ENCODE data around the gene AKAP7.

The AKAP7 gene

GRCh38 chr6:131275273-131275672, 140.0 kb downstream of the AKAP7 start:
- no peak overlapping the region for H3K27ac ChIP-seq (ENCODE audit: low read depth, low read length)
- H3K27me3 ChIP-seq (ENCODE audit: control insufficient read depth, insufficient read depth, low read length), result no peaks in the 10 kb centered on the region
- H3K4me3 ChIP-seq (ENCODE audit: low read depth, low read length), result no peak overlapping the region
- H3K9ac ChIP-seq (ENCODE audit: low read length), result no peak overlapping the region
- no peaks in the 10 kb centered on the region for H3K36me3 ChIP-seq (ENCODE audit: control insufficient read depth, insufficient read depth, low read length)
- H3K4me1 ChIP-seq (ENCODE audit: control insufficient read depth, insufficient read depth, low read length), result no peaks in the 10 kb centered on the region
- H3K9me3 ChIP-seq (ENCODE audit: control insufficient read depth, insufficient read depth, low read depth, low read length), result peaks cover 7% of the 10 kb centered on the region

DNA sequence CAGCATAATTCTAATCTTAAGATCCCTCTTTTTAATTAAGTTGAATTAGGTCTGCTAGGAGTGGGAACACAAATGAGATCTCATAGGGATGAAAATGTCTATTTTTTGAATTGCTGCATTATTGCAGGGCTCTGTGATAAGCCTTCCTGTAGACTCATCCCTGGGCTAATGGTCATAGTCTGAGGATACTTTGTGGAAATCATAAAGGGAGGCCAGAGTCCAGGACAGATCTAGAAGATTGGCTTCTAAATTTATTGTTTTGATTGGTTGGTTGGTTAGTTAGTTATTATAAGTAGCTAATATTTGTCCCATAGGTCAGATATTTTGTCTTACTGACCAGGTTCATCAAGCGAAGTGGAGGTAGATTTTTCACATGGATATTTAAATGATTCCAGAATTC, 142.3 kb downstream of the AKAP7 start:
- Histone ChIP-seq H3K9me3 (ENCODE audit: control insufficient read depth, insufficient read depth, low read depth, low read length) (no peaks in the 10 kb centered on the region; the same call in 1 of the 2 replicates), H3K27me3 (ENCODE audit: control insufficient read depth, insufficient read depth, low read length) (no peaks in the 10 kb centered on the region), H3K36me3 (ENCODE audit: control insufficient read depth, insufficient read depth, low read length) (no peaks in the 10 kb centered on the region), H3K9ac (ENCODE audit: low read length) (no peak overlapping the region), H3K4me1 (ENCODE audit: control insufficient read depth, insufficient read depth, low read length) (peaks cover 18% of the 10 kb centered on the region), H3K27ac (ENCODE audit: low read depth, low read length) (no peak overlapping the region), H3K4me3 (ENCODE audit: low read depth, low read length) (no peak overlapping the region)

GRCh38 chr6:131281471-131282270, 146.4 kb downstream of the AKAP7 start:
- Histone ChIP-seq H3K27ac (ENCODE audit: low read depth, low read length) (peak overlapping the region; percentile 65), H3K36me3 (ENCODE audit: control insufficient read depth, insufficient read depth, low read length) (no peaks in the 10 kb centered on the region), H3K4me1 (ENCODE audit: control insufficient read depth, insufficient read depth, low read length) (peaks cover 32% of the 10 kb centered on the region), H3K9ac (ENCODE audit: low read length) (peak overlapping the region; percentile 62), H3K4me3 (ENCODE audit: low read depth, low read length) (peak overlapping the region; percentile 5; the same call in 1 of the 2 replicates), H3K27me3 (ENCODE audit: control insufficient read depth, insufficient read depth, low read length) (no peaks in the 10 kb centered on the region), H3K9me3 (ENCODE audit: control insufficient read depth, insufficient read depth, low read depth, low read length) (no peaks in the 10 kb centered on the region)

GRCh38 chr6:131282365-131282764, 147.1 kb downstream of the AKAP7 start:
- Histone ChIP-seq H3K27ac (ENCODE audit: low read depth, low read length) (no peak overlapping the region), H3K9ac (ENCODE audit: low read length) (no peak overlapping the region), H3K4me1 (ENCODE audit: control insufficient read depth, insufficient read depth, low read length) (peaks cover 32% of the 10 kb centered on the region), H3K27me3 (ENCODE audit: control insufficient read depth, insufficient read depth, low read length) (no peaks in the 10 kb centered on the region), H3K4me3 (ENCODE audit: low read depth, low read length) (no peak overlapping the region), H3K9me3 (ENCODE audit: control insufficient read depth, insufficient read depth, low read depth, low read length) (no peaks in the 10 kb centered on the region), H3K36me3 (ENCODE audit: control insufficient read depth, insufficient read depth, low read length) (no peaks in the 10 kb centered on the region)

- Histone ChIP-seq H3K4me1 (ENCODE audit: control insufficient read depth, insufficient read depth, low read length) (peaks cover 32% of the 10 kb centered on the region), H3K9ac (ENCODE audit: low read length) (no peak overlapping the region), H3K27ac (ENCODE audit: low read depth, low read length) (no peak overlapping the region), H3K36me3 (ENCODE audit: control insufficient read depth, insufficient read depth, low read length) (no peaks in the 10 kb centered on the region), H3K27me3 (ENCODE audit: control insufficient read depth, insufficient read depth, low read length) (no peaks in the 10 kb centered on the region), H3K4me3 (ENCODE audit: low read depth, low read length) (no peak overlapping the region), H3K9me3 (ENCODE audit: control insufficient read depth, insufficient read depth, low read depth, low read length) (no peaks in the 10 kb centered on the region)
Observed at GRCh38 chr6:131283466-131284175, 148.4 kb downstream of the AKAP7 start.

DNA sequence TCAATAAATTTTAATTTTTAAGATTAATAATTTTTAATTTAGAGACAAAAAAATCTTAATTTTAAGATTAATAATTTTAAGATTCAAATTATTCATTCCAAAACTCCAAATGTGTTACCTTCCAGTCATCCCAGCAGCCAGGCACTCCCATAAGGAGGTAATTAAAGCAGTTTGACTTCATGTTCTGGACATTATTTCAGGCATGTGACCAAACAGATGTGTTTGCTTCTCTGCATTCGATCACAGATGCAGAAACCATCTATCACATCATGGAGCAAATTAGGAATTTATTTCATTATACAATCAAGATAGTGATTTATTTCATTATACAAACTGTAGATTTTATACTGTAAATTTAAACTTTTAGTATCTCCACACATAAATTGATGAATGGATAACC, 150.3 kb downstream of the AKAP7 start:
- H3K4me3 ChIP-seq (ENCODE audit: low read depth, low read length), result no peak overlapping the region
- H3K9ac ChIP-seq (ENCODE audit: low read length), result no peak overlapping the region
- no peak overlapping the region for H3K27ac ChIP-seq (ENCODE audit: low read depth, low read length)
- H3K27me3 ChIP-seq (ENCODE audit: control insufficient read depth, insufficient read depth, low read length), result no peaks in the 10 kb centered on the region
- no peaks in the 10 kb centered on the region for H3K9me3 ChIP-seq (ENCODE audit: control insufficient read depth, insufficient read depth, low read depth, low read length)
- H3K36me3 ChIP-seq (ENCODE audit: control insufficient read depth, insufficient read depth, low read length), result no peaks in the 10 kb centered on the region
- H3K4me1 ChIP-seq (ENCODE audit: control insufficient read depth, insufficient read depth, low read length), result peaks cover 32% of the 10 kb centered on the region

GRCh38 chr6:131286469-131287040, 151.3 kb downstream of the AKAP7 start:
- no peak overlapping the region for H3K27ac ChIP-seq (ENCODE audit: low read depth, low read length)
- no peaks in the 10 kb centered on the region for H3K27me3 ChIP-seq (ENCODE audit: control insufficient read depth, insufficient read depth, low read length)
- H3K36me3 ChIP-seq (ENCODE audit: control insufficient read depth, insufficient read depth, low read length), result 0 out of 2 replicates have a peak, but pooled peaks cover 2% of the 10 kb centered on the region
- H3K4me3 ChIP-seq (ENCODE audit: low read depth, low read length), result no peak overlapping the region
- no peak overlapping the region for H3K9ac ChIP-seq (ENCODE audit: low read length)
- peaks cover 29% of the 10 kb centered on the region for H3K4me1 ChIP-seq (ENCODE audit: control insufficient read depth, insufficient read depth, low read length)
- no peaks in the 10 kb centered on the region for H3K9me3 ChIP-seq (ENCODE audit: control insufficient read depth, insufficient read depth, low read depth, low read length)

- Histone ChIP-seq H3K27me3 (ENCODE audit: control insufficient read depth, insufficient read depth, low read length) (no peaks in the 10 kb centered on the region), H3K9ac (ENCODE audit: low read length) (no peak overlapping the region), H3K27ac (ENCODE audit: low read depth, low read length) (no peak overlapping the region), H3K4me3 (ENCODE audit: low read depth, low read length) (no peak overlapping the region), H3K9me3 (ENCODE audit: control insufficient read depth, insufficient read depth, low read depth, low read length) (no peaks in the 10 kb centered on the region), H3K36me3 (ENCODE audit: control insufficient read depth, insufficient read depth, low read length) (0 out of 2 replicates have a peak, but pooled peaks cover 2% of the 10 kb centered on the region), H3K4me1 (ENCODE audit: control insufficient read depth, insufficient read depth, low read length) (peaks cover 36% of the 10 kb centered on the region)
Observed at GRCh38 chr6:131288214-131288613, 152.9 kb downstream of the AKAP7 start.

GRCh38 chr6:131290955-131291354, 155.7 kb downstream of the AKAP7 start:
- Histone ChIP-seq H3K4me1 (ENCODE audit: control insufficient read depth, insufficient read depth, low read length) (peaks cover 41% of the 10 kb centered on the region), H3K4me3 (ENCODE audit: low read depth, low read length) (no peak overlapping the region), H3K36me3 (ENCODE audit: control insufficient read depth, insufficient read depth, low read length) (peaks cover 7% of the 10 kb centered on the region; the same call in 1 of the 2 replicates), H3K27me3 (ENCODE audit: control insufficient read depth, insufficient read depth, low read length) (peaks cover 4% of the 10 kb centered on the region; the same call in 1 of the 2 replicates), H3K9ac (ENCODE audit: low read length) (no peak overlapping the region), H3K9me3 (ENCODE audit: control insufficient read depth, insufficient read depth, low read depth, low read length) (no peaks in the 10 kb centered on the region), H3K27ac (ENCODE audit: low read depth, low read length) (no peak overlapping the region)

GRCh38 chr6:131292145-131292938, 157.1 kb downstream of the AKAP7 start:
- H3K27me3 ChIP-seq (ENCODE audit: control insufficient read depth, insufficient read depth, low read length), result peaks cover 9% of the 10 kb centered on the region; the same call in 1 of the 2 replicates
- H3K9me3 ChIP-seq (ENCODE audit: control insufficient read depth, insufficient read depth, low read depth, low read length), result no peaks in the 10 kb centered on the region
- peak overlapping the region; percentile 12; the same call in 1 of the 2 replicates for H3K4me3 ChIP-seq (ENCODE audit: low read depth, low read length)
- H3K9ac ChIP-seq (ENCODE audit: low read length), result peak overlapping the region; percentile 71
- peaks cover 7% of the 10 kb centered on the region; the same call in 1 of the 2 replicates for H3K36me3 ChIP-seq (ENCODE audit: control insufficient read depth, insufficient read depth, low read length)
- H3K27ac ChIP-seq (ENCODE audit: low read depth, low read length), result peak overlapping the region; percentile 90
- peaks cover 36% of the 10 kb centered on the region for H3K4me1 ChIP-seq (ENCODE audit: control insufficient read depth, insufficient read depth, low read length)

Measured in HUES6 (cell line).